Measurements from ENCODE around the gene GAB4.
"Not testable (repeated sequence)": the region's sequence is repeated elsewhere in the genome, so short reads cannot be mapped to it uniquely, and the experiment has no call there.

GAB4 gene

GRCh38 chr22:17035976-17036841, 28.2 kb upstream of the GAB4 start:
- not testable (repeated sequence) for H3K9me3 ChIP-seq (ENCODE audit: insufficient read depth, low read depth, low read length); H2AFZ ChIP-seq (ENCODE audit: low read length); H3K4me2 ChIP-seq (ENCODE audit: low read depth, low read length, poor library complexity, severe bottlenecking)

GRCh38 chr22:17035246-17035645, 27.2 kb upstream of the GAB4 start:
- H3K36me3 ChIP-seq (ENCODE audit: insufficient read depth, low read length) = no peaks in the 10 kb centered on the region

More at GRCh38 chr22:17035976-17036841, 28.2 kb upstream of the GAB4 start:
- not testable (repeated sequence) for H3K27me3 ChIP-seq (ENCODE audit: insufficient read depth, low read length, poor library complexity, severe bottlenecking); H3K36me3 ChIP-seq (ENCODE audit: insufficient read depth, low read length); H3K4me3 ChIP-seq (ENCODE audit: low read length, poor library complexity, severe bottlenecking); H3K9ac ChIP-seq (ENCODE audit: low read depth, low read length, poor library complexity, severe bottlenecking); H3F3A ChIP-seq (ENCODE audit: low read depth); H3K9me2 ChIP-seq (replicated peaks; ENCODE audit: low read depth, low read length)
- H3K79me2 ChIP-seq (ENCODE audit: insufficient read depth, low read length) = peaks cover 33% of the 10 kb centered on the region
- peaks cover 16% of the 10 kb centered on the region for H4K20me1 ChIP-seq (ENCODE audit: insufficient read depth, low read length, poor library complexity, severe bottlenecking)
- H3K4me1 ChIP-seq (ENCODE audit: insufficient read depth, low read length, poor library complexity, severe bottlenecking) = peaks cover 15% of the 10 kb centered on the region

GRCh38 chr22:17034532-17034931, 26.5 kb upstream of the GAB4 start:
- H3K4me2 ChIP-seq (ENCODE audit: low read depth, low read length, poor library complexity, severe bottlenecking); H3K27me3 ChIP-seq (ENCODE audit: insufficient read depth, low read length, poor library complexity, severe bottlenecking); H3K36me3 ChIP-seq (ENCODE audit: insufficient read depth, low read length); H2AFZ ChIP-seq (ENCODE audit: low read length); H3K4me3 ChIP-seq (ENCODE audit: low read length, poor library complexity, severe bottlenecking); H3F3A ChIP-seq (ENCODE audit: low read depth); H3K4me1 ChIP-seq (ENCODE audit: insufficient read depth, low read length, poor library complexity, severe bottlenecking); H3K9ac ChIP-seq (ENCODE audit: low read depth, low read length, poor library complexity, severe bottlenecking); H3K9me3 ChIP-seq (ENCODE audit: insufficient read depth, low read depth, low read length); H3K9me2 ChIP-seq (replicated peaks; ENCODE audit: low read depth, low read length): not testable (repeated sequence)
- Histone ChIP-seq H3K79me2 (ENCODE audit: insufficient read depth, low read length) (peaks cover 18% of the 10 kb centered on the region), H4K20me1 (ENCODE audit: insufficient read depth, low read length, poor library complexity, severe bottlenecking) (peaks cover 11% of the 10 kb centered on the region)

More at GRCh38 chr22:17035246-17035645, 27.2 kb upstream of the GAB4 start:
- H3F3A ChIP-seq (ENCODE audit: low read depth) = no peaks in the 10 kb centered on the region
- H2AFZ ChIP-seq (ENCODE audit: low read length) = no peak overlapping the region
- H3K27me3 ChIP-seq (ENCODE audit: insufficient read depth, low read length, poor library complexity, severe bottlenecking) = no peaks in the 10 kb centered on the region
- H3K4me1 ChIP-seq (ENCODE audit: insufficient read depth, low read length, poor library complexity, severe bottlenecking) = peaks cover 11% of the 10 kb centered on the region
- H3K9me3 ChIP-seq (ENCODE audit: insufficient read depth, low read depth, low read length) = no peaks in the 10 kb centered on the region; the same call in 1 of the 2 replicates
- H3K79me2 ChIP-seq (ENCODE audit: insufficient read depth, low read length) = peaks cover 23% of the 10 kb centered on the region
- no peak overlapping the region for H3K9ac ChIP-seq (ENCODE audit: low read depth, low read length, poor library complexity, severe bottlenecking)
- no peak overlapping the region for H3K4me2 ChIP-seq (ENCODE audit: low read depth, low read length, poor library complexity, severe bottlenecking)
- H3K9me2 ChIP-seq (replicated peaks; ENCODE audit: low read depth, low read length) = no peaks in the 10 kb centered on the region
- TF ChIP-seq EZH2phosphoT487 (IDR thresholded peaks at IDR 0.05; ENCODE audit: borderline replicate concordance) (no peak), CTCF (conservative IDR thresholded peaks at IDR 0.05; ENCODE audit: low read length) (no peak)
- peaks cover 14% of the 10 kb centered on the region for H4K20me1 ChIP-seq (ENCODE audit: insufficient read depth, low read length, poor library complexity, severe bottlenecking)
- H3K4me3 ChIP-seq (ENCODE audit: low read length, poor library complexity, severe bottlenecking) = no peak overlapping the region

- H3K9me2 ChIP-seq (replicated peaks; ENCODE audit: low read depth, low read length); H3K4me3 ChIP-seq (ENCODE audit: low read length, poor library complexity, severe bottlenecking); H3K79me2 ChIP-seq (ENCODE audit: insufficient read depth, low read length); H3K9ac ChIP-seq (ENCODE audit: low read depth, low read length, poor library complexity, severe bottlenecking); H3K9me3 ChIP-seq (ENCODE audit: insufficient read depth, low read depth, low read length); H3F3A ChIP-seq (ENCODE audit: low read depth); H3K4me1 ChIP-seq (ENCODE audit: insufficient read depth, low read length, poor library complexity, severe bottlenecking); H4K20me1 ChIP-seq (ENCODE audit: insufficient read depth, low read length, poor library complexity, severe bottlenecking); H2AFZ ChIP-seq (ENCODE audit: low read length); H3K27me3 ChIP-seq (ENCODE audit: insufficient read depth, low read length, poor library complexity, severe bottlenecking); H3K36me3 ChIP-seq (ENCODE audit: insufficient read depth, low read length); H3K4me2 ChIP-seq (ENCODE audit: low read depth, low read length, poor library complexity, severe bottlenecking): not testable (repeated sequence)
These were observed 24.3 kb upstream of the GAB4 start for GRCh38 chr22:17032277-17032676.

- H3F3A ChIP-seq (ENCODE audit: low read depth); H4K20me1 ChIP-seq (ENCODE audit: insufficient read depth, low read length, poor library complexity, severe bottlenecking); H3K27me3 ChIP-seq (ENCODE audit: insufficient read depth, low read length, poor library complexity, severe bottlenecking); H2AFZ ChIP-seq (ENCODE audit: low read length); H3K36me3 ChIP-seq (ENCODE audit: insufficient read depth, low read length); H3K4me2 ChIP-seq (ENCODE audit: low read depth, low read length, poor library complexity, severe bottlenecking); H3K9me2 ChIP-seq (replicated peaks; ENCODE audit: low read depth, low read length); H3K9me3 ChIP-seq (ENCODE audit: insufficient read depth, low read depth, low read length); H3K79me2 ChIP-seq (ENCODE audit: insufficient read depth, low read length); H3K4me3 ChIP-seq (ENCODE audit: low read length, poor library complexity, severe bottlenecking); H3K9ac ChIP-seq (ENCODE audit: low read depth, low read length, poor library complexity, severe bottlenecking); H3K4me1 ChIP-seq (ENCODE audit: insufficient read depth, low read length, poor library complexity, severe bottlenecking): not testable (repeated sequence)
These were observed 16.4 kb upstream of the GAB4 start for GRCh38 chr22:17024380-17024779.

GRCh38 chr22:17015552-17015951, 7.5 kb upstream of the GAB4 start:
- not testable (repeated sequence) for H3K9me2 ChIP-seq (replicated peaks; ENCODE audit: low read depth, low read length); H2AFZ ChIP-seq (ENCODE audit: low read length); H3K4me2 ChIP-seq (ENCODE audit: low read depth, low read length, poor library complexity, severe bottlenecking); H3K27me3 ChIP-seq (ENCODE audit: insufficient read depth, low read length, poor library complexity, severe bottlenecking); H3K4me1 ChIP-seq (ENCODE audit: insufficient read depth, low read length, poor library complexity, severe bottlenecking); H3K9ac ChIP-seq (ENCODE audit: low read depth, low read length, poor library complexity, severe bottlenecking); H3K9me3 ChIP-seq (ENCODE audit: insufficient read depth, low read depth, low read length); H3K36me3 ChIP-seq (ENCODE audit: insufficient read depth, low read length); H3K4me3 ChIP-seq (ENCODE audit: low read length, poor library complexity, severe bottlenecking); H3K79me2 ChIP-seq (ENCODE audit: insufficient read depth, low read length); H4K20me1 ChIP-seq (ENCODE audit: insufficient read depth, low read length, poor library complexity, severe bottlenecking); H3F3A ChIP-seq (ENCODE audit: low read depth)
